ENCODE results near the gene ROCK2. TPM values are rescaled to one million over a fixed set of nuclear protein-coding genes. Genes with fewer than 3 reads are reported as not detected.

ROCK2 gene
- total and polyA plus RNA-seq, 2 of the 13 experiments (the other 11 are each of a cell fraction or from before 2014, with no cell fraction given), result 38.1 to 119 TPM

DNA sequence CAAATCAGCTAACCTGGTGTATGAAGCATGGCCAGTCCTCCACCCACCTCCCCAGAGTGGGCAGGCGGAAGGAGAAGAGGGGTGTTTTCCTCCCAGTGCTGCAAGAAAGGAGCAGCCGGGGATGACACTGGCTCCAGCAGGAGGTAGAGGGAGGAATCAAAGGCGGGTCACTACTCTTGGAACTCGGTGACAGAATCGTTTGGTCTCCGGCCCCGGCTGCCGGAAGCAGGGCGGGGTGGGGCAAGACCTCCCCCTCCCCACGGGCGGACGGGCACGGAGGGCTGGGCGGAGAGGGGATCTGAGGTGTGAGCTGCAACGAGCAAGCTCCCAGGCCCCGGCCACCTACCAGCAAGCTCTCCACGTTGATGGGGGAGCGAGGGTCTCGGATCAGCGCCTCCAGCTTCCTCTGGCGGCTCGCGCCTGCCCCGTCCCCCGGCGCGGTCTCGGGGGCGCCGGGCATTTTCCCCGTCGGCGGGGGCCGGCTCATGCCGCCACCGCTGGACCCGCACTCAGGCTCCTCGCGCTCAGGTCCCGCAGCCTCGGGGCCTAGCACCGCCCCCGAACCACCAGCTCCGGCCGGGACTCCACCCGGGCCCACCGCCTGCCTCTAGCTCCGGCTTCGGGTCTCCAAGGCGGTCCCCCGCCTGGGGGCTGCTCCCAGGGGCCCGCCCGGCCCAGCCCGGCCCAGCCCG, 640 bp downstream of the ROCK2 start (continued):
- TF ChIP-seq, protein P1, sequence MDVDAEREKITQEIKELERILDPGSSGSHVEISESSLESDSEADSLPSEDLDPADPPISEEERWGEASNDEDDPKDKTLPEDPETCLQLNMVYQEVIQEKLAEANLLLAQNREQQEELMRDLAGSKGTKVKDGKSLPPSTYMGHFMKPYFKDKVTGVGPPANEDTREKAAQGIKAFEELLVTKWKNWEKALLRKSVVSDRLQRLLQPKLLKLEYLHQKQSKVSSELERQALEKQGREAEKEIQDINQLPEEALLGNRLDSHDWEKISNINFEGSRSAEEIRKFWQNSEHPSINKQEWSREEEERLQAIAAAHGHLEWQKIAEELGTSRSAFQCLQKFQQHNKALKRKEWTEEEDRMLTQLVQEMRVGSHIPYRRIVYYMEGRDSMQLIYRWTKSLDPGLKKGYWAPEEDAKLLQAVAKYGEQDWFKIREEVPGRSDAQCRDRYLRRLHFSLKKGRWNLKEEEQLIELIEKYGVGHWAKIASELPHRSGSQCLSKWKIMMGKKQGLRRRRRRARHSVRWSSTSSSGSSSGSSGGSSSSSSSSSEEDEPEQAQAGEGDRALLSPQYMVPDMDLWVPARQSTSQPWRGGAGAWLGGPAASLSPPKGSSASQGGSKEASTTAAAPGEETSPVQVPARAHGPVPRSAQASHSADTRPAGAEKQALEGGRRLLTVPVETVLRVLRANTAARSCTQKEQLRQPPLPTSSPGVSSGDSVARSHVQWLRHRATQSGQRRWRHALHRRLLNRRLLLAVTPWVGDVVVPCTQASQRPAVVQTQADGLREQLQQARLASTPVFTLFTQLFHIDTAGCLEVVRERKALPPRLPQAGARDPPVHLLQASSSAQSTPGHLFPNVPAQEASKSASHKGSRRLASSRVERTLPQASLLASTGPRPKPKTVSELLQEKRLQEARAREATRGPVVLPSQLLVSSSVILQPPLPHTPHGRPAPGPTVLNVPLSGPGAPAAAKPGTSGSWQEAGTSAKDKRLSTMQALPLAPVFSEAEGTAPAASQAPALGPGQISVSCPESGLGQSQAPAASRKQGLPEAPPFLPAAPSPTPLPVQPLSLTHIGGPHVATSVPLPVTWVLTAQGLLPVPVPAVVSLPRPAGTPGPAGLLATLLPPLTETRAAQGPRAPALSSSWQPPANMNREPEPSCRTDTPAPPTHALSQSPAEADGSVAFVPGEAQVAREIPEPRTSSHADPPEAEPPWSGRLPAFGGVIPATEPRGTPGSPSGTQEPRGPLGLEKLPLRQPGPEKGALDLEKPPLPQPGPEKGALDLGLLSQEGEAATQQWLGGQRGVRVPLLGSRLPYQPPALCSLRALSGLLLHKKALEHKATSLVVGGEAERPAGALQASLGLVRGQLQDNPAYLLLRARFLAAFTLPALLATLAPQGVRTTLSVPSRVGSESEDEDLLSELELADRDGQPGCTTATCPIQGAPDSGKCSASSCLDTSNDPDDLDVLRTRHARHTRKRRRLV (CRISPR knock-in tag; IDR thresholded peaks at IDR 0.05), result peak; percentile 56; the same call in 1 of the 2 replicates
- peak; percentile 85; the same call in 1 of the 2 replicates for TF ChIP-seq ZNF616 (CRISPR knock-in tag; IDR thresholded peaks at IDR 0.05; ENCODE audit: low read depth)
- peak; percentile 86 for TF ChIP-seq SNRNP70 (IDR thresholded peaks at IDR 0.05; ENCODE audit: low read depth, low read length)
- TF ChIP-seq, protein P2, sequence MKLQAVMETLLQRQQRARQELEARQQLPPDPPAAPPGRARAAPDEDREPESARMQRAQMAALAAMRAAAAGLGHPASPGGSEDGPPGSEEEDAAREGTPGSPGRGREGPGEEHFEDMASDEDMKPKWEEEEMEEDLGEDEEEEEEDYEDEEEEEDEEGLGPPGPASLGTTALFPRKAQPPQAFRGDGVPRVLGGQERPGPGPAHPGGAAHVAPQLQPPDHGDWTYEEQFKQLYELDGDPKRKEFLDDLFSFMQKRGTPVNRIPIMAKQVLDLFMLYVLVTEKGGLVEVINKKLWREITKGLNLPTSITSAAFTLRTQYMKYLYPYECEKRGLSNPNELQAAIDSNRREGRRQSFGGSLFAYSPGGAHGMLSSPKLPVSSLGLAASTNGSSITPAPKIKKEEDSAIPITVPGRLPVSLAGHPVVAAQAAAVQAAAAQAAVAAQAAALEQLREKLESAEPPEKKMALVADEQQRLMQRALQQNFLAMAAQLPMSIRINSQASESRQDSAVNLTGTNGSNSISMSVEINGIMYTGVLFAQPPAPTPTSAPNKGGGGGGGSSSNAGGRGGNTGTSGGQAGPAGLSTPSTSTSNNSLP (IDR thresholded peaks at IDR 0.05; ENCODE audit: low read depth, low read length), result no peak
- peak; percentile 58 for TF ChIP-seq ZNF121 (CRISPR knock-in tag; IDR thresholded peaks at IDR 0.05)
- TF ChIP-seq, protein P3, sequence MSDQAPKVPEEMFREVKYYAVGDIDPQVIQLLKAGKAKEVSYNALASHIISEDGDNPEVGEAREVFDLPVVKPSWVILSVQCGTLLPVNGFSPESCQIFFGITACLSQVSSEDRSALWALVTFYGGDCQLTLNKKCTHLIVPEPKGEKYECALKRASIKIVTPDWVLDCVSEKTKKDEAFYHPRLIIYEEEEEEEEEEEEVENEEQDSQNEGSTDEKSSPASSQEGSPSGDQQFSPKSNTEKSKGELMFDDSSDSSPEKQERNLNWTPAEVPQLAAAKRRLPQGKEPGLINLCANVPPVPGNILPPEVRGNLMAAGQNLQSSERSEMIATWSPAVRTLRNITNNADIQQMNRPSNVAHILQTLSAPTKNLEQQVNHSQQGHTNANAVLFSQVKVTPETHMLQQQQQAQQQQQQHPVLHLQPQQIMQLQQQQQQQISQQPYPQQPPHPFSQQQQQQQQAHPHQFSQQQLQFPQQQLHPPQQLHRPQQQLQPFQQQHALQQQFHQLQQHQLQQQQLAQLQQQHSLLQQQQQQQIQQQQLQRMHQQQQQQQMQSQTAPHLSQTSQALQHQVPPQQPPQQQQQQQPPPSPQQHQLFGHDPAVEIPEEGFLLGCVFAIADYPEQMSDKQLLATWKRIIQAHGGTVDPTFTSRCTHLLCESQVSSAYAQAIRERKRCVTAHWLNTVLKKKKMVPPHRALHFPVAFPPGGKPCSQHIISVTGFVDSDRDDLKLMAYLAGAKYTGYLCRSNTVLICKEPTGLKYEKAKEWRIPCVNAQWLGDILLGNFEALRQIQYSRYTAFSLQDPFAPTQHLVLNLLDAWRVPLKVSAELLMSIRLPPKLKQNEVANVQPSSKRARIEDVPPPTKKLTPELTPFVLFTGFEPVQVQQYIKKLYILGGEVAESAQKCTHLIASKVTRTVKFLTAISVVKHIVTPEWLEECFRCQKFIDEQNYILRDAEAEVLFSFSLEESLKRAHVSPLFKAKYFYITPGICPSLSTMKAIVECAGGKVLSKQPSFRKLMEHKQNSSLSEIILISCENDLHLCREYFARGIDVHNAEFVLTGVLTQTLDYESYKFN (CRISPR knock-in tag; conservative IDR thresholded peaks at IDR 0.05), result peak; percentile 74; the same call in 1 of the 2 replicates
- peak; percentile 78 for TF ChIP-seq ARNT2 (CRISPR knock-in tag; IDR thresholded peaks at IDR 0.05; ENCODE audit: low read depth)
- peak; percentile 97 for TF ChIP-seq ZC3H13 (CRISPR knock-in tag; IDR thresholded peaks at IDR 0.05)
- peak; percentile 75; the same call in 1 of the 2 replicates for TF ChIP-seq ARNTL (CRISPR knock-in tag; IDR thresholded peaks at IDR 0.05)
- TF ChIP-seq ZNF34 (CRISPR knock-in tag; IDR thresholded peaks at IDR 0.05; ENCODE audit: borderline replicate concordance), result no peak
- peak; percentile 35; the same call in 1 of the 2 replicates for TF ChIP-seq DPF2 (CRISPR knock-in tag; IDR thresholded peaks at IDR 0.05; ENCODE audit: borderline replicate concordance, low read depth)
- TF ChIP-seq ZIK1 (CRISPR knock-in tag; IDR thresholded peaks at IDR 0.05; ENCODE audit: borderline replicate concordance, low read depth), result peak; percentile 73
- peak; percentile 95 for TF ChIP-seq MED1 (CRISPR knock-in tag; IDR thresholded peaks at IDR 0.05)
- TF ChIP-seq TBX2 (CRISPR knock-in tag; IDR thresholded peaks at IDR 0.05; ENCODE audit: borderline replicate concordance), result no peak; the same call in 1 of the 2 replicates
- TF ChIP-seq, protein P4, sequence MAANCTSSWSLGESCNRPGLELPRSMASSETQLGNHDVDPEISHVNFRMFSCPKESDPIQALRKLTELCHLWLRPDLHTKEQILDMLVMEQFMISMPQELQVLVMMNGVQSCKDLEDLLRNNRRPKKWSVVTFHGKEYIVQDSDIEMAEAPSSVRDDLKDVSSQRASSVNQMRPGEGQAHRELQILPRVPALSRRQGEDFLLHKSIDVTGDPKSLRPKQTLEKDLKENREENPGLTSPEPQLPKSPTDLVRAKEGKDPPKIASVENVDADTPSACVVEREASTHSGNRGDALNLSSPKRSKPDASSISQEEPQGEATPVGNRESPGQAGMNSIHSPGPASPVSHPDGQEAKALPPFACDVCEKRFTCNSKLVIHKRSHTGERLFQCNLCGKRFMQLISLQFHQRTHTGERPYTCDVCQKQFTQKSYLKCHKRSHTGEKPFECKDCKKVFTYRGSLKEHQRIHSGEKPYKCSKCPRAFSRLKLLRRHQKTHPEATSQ (CRISPR knock-in tag; IDR thresholded peaks at IDR 0.05; ENCODE audit: borderline replicate concordance), result peak; percentile 63; the same call in 1 of the 2 replicates
- peak; percentile 85 for TF ChIP-seq FOXO1 (CRISPR knock-in tag; IDR thresholded peaks at IDR 0.05)
- 0 out of 2 replicates have a peak, but pooled peaks have one; percentile 56 for TF ChIP-seq SATB2 (CRISPR knock-in tag; IDR thresholded peaks at IDR 0.05)

Data from HepG2 (cell line).